ENCODE results near the gene ATXN7L1.

GRCh38 chr7:105614341-105614840 is 262.0 kb downstream of the ATXN7L1 start:
- TF ChIP-seq CTCF (IDR thresholded peaks at IDR 0.05), result no peak
- TF ChIP-seq POLR2A (IDR thresholded peaks at IDR 0.05), result no peak
